Activated B cell treated with CpG ODN at 0.5 μM for 24 hours (primary cell): Measurements from ENCODE around the gene EPS8L1. TPM values are rescaled to one million over a fixed set of nuclear protein-coding genes. Genes with fewer than 3 reads are reported as not detected.

Experiments
- ATAC-seq: fragments of 200-7000 bp; cut with Tn5 transposase; one replicate; pipeline ENCODE4 v1.10.0; 2021; ENCODE audit warnings: low read depth, mild to moderate bottlenecking, moderate library complexity
- CTCF ChIA-PET: fragments of 350-600 bp; sonication (Branson Sonifier 250); formaldehyde crosslinking; loops from one replicate; lab custom pipeline; 2021; ENCODE audit warnings: antibody characterized with exemption; lab: Charles Lee
- POLR2A ChIA-PET: fragments of 350-600 bp; sonication (Branson Sonifier 250); formaldehyde crosslinking; loops from one replicate; lab custom pipeline; 2021; ENCODE audit warnings: antibody characterized with exemption; lab: Charles Lee
- DNase-seq: peaks from one replicate; pipeline ENCODE4 v3.0.0; 2022
- H3K27ac Mint-ChIP-seq: one replicate; pipeline ENCODE4 v1.8.0; 2020; ENCODE audit warnings: mixed read lengths
- H3K27me3 Mint-ChIP-seq: one replicate; pipeline ENCODE4 v1.8.0; 2021; ENCODE audit warnings: mixed read lengths
- H3K36me3 Mint-ChIP-seq: one replicate; pipeline ENCODE4 v1.8.0; 2021; ENCODE audit warnings: low read depth, mixed read lengths
- H3K4me1 Mint-ChIP-seq: one replicate; pipeline ENCODE4 v1.8.0; 2021; ENCODE audit warnings: mixed read lengths
- H3K4me3 Mint-ChIP-seq: one replicate; pipeline ENCODE4 v1.8.0; 2020; ENCODE audit warnings: mild to moderate bottlenecking, mixed read lengths
- H3K9me3 Mint-ChIP-seq: one replicate; pipeline ENCODE4 v1.8.0; 2020; ENCODE audit warnings: mixed read lengths
- CTCF ChIP-seq: fragments of 200-600 bp; IDR thresholded peaks from one replicate; pipeline ENCODE4 v1.8.0; 2022; ENCODE audit warnings: antibody characterized with exemption, mild to moderate bottlenecking
- intact Hi-C: fragments of 100-400 bp; cut with micrococcal nuclease; formaldehyde crosslinking; loops from one replicate; pipeline ENCODE4 v1.15.1; 2024
- total RNA-seq: library from RNA; stranded (reverse); gene quantifications from 2 replicates; pipeline ENCODE4 v1.2.3, GENCODE V29; 2022

Gene EPS8L1
- total RNA-seq, 1 donor from 2014 or later, result 0.38 TPM

GRCh38 chr19:55076321-55076720, 652 bp downstream of the EPS8L1 start:
- peaks cover 4% of the 10 kb centered on the region for H3K9me3 Mint-ChIP-seq
- intact Hi-C loops, result no loop called here
- no peak for TF ChIP-seq CTCF
- peaks cover 53% of the 10 kb centered on the region for H3K27me3 Mint-ChIP-seq
- H3K4me1 Mint-ChIP-seq, result peaks cover 18% of the 10 kb centered on the region
- H3K36me3 Mint-ChIP-seq, result no peaks in the 10 kb centered on the region
- no peak overlapping the region for H3K4me3 Mint-ChIP-seq
- POLR2A ChIA-PET, result no interaction called here
- no peak overlapping the region for H3K27ac Mint-ChIP-seq
- ATAC-seq, result no peak
- no peak for DNase-seq
- CTCF ChIA-PET, result no interaction called here

GRCh38 chr19:55077106-55077505, 1.4 kb downstream of the EPS8L1 start:
- Mint-ChIP-seq H3K27ac (no peak overlapping the region), H3K9me3 (peaks cover 4% of the 10 kb centered on the region), H3K36me3 (no peaks in the 10 kb centered on the region), H3K27me3 (peaks cover 50% of the 10 kb centered on the region), H3K4me3 (no peak overlapping the region), H3K4me1 (peaks cover 23% of the 10 kb centered on the region)
- intact Hi-C loops, result no loop called here
- no peak for ATAC-seq
- ChIA-PET CTCF (interaction anchor here (0.7 kb wide), 1 partner anchor 11 kb away, joined by 3 read pairs; no protein-coding TSS in a partner anchor), POLR2A (interaction anchor here (0.6 kb wide), 1 partner anchor 340 kb away, joined by 3 read pairs; no protein-coding TSS in a partner anchor)
- no peak for DNase-seq
- no peak for TF ChIP-seq CTCF

- peaks cover 2% of the 10 kb centered on the region for H3K9me3 Mint-ChIP-seq
- H3K4me3 Mint-ChIP-seq, result peak overlapping the region; percentile 41
- H3K4me1 Mint-ChIP-seq, result peaks cover 31% of the 10 kb centered on the region
- TF ChIP-seq CTCF, result no peak
- no peak for DNase-seq
- no peak for ATAC-seq
- ChIA-PET POLR2A (no interaction called here), CTCF (no interaction called here)
- H3K27me3 Mint-ChIP-seq, result peaks cover 53% of the 10 kb centered on the region
- intact Hi-C loops, result no loop called here
- no peak overlapping the region for H3K27ac Mint-ChIP-seq
- no peaks in the 10 kb centered on the region for H3K36me3 Mint-ChIP-seq
Measured at GRCh38 chr19:55078996-55079395, 3.3 kb downstream of the EPS8L1 start.

GRCh38 chr19:55079400-55080038, 3.9 kb downstream of the EPS8L1 start:
- intact Hi-C loops, result loop anchor here (5.0 kb wide), 1 partner anchor 98 kb away; no protein-coding TSS in a partner anchor
- POLR2A ChIA-PET, result no interaction called here

More at GRCh38 chr19:55079400-55080038, 3.9 kb downstream of the EPS8L1 start:
- H3K9me3 Mint-ChIP-seq, result no peaks in the 10 kb centered on the region
- TF ChIP-seq CTCF, result no peak
- no peak overlapping the region for H3K27ac Mint-ChIP-seq
- CTCF ChIA-PET, result no interaction called here
- DNase-seq (no peak), ATAC-seq (no peak)
- peaks cover 53% of the 10 kb centered on the region for H3K27me3 Mint-ChIP-seq
- H3K36me3 Mint-ChIP-seq, result no peaks in the 10 kb centered on the region
- peaks cover 31% of the 10 kb centered on the region for H3K4me1 Mint-ChIP-seq
- peak overlapping the region; percentile 76 for H3K4me3 Mint-ChIP-seq
